ENCODE results near the gene PKP2.

Gene PKP2

DNA sequence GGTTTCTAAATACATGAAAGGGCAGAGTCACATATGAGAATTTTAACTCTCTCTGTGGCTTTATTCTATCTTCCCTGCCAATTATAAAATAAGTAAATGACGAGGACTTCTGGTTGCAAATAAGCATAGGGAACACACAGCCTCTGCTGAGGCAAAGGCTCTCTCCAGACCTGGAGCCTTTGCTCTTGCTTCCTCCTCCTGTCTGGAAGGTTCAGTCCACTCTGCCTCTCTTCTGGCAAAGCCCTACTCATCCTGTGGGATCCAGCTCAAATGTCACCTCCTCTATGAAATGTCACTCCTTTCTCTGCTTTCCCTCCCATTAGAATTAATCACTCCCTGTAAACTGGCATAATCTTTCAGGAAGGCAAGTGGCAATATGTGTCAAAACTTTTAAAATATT, 41.9 kb downstream of the PKP2 start:
- no peak for DNase-seq (ENCODE audit: low spot score)
- TF ChIP-seq, protein P1, sequence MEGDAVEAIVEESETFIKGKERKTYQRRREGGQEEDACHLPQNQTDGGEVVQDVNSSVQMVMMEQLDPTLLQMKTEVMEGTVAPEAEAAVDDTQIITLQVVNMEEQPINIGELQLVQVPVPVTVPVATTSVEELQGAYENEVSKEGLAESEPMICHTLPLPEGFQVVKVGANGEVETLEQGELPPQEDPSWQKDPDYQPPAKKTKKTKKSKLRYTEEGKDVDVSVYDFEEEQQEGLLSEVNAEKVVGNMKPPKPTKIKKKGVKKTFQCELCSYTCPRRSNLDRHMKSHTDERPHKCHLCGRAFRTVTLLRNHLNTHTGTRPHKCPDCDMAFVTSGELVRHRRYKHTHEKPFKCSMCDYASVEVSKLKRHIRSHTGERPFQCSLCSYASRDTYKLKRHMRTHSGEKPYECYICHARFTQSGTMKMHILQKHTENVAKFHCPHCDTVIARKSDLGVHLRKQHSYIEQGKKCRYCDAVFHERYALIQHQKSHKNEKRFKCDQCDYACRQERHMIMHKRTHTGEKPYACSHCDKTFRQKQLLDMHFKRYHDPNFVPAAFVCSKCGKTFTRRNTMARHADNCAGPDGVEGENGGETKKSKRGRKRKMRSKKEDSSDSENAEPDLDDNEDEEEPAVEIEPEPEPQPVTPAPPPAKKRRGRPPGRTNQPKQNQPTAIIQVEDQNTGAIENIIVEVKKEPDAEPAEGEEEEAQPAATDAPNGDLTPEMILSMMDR (IDR thresholded peaks at IDR 0.05; ENCODE audit: borderline replicate concordance, control extremely low read depth, extremely low read depth, insufficient read depth, missing control alignments), result no peak
- in situ Hi-C loops (cut with MboI; ENCODE audit: low sequenced_read_pairs, unreplicated experiment), result no loop called here

DNA sequence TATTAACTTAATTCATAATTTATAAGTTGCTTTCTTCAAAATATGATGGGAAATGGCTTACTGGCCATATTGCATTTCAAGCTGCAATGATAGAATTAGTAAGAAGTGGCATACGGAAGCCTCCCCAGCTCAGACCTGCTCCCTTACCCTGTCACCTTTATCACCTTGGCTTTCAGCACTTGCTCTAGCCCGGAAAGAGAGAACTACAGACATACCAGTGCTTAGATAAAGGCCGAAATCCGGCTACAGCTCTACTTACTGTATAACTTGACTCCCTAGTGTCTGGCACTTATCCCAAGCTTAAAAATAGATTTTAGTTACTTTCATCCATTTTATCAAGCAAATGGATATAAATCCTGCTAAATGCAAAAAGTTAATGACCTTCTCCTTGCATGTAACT, 42.5 kb downstream of the PKP2 start:
- in situ Hi-C loops (cut with MboI; ENCODE audit: low sequenced_read_pairs, unreplicated experiment), result no loop called here
- TF ChIP-seq, protein P1 (IDR thresholded peaks at IDR 0.05; ENCODE audit: borderline replicate concordance, control extremely low read depth, extremely low read depth, insufficient read depth, missing control alignments), result no peak
- no peak for DNase-seq (ENCODE audit: low spot score)

DNA sequence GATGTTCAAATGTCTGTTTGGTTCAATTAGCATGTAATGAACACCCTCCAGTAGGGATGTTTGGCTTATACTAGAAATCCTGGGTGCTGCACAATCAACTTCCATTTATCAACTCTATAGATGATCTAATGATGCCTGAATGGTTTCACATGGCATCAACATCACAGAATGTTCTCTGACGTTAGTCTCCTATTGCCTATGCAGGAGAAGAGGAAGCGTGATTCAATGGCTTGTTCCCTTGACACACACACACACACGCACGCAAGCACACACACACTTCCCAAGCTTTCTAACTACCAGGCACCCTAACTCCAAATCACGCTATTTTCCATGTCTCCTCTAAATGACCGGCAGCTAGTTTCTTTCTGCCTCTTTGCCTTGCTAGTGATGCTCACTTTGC, 49.3 kb downstream of the PKP2 start:
- in situ Hi-C loops (cut with MboI; ENCODE audit: low sequenced_read_pairs, unreplicated experiment), result no loop called here
- no peak for DNase-seq (ENCODE audit: low spot score)
- TF ChIP-seq, protein P1 (IDR thresholded peaks at IDR 0.05; ENCODE audit: borderline replicate concordance, control extremely low read depth, extremely low read depth, insufficient read depth, missing control alignments), result no peak

DNA sequence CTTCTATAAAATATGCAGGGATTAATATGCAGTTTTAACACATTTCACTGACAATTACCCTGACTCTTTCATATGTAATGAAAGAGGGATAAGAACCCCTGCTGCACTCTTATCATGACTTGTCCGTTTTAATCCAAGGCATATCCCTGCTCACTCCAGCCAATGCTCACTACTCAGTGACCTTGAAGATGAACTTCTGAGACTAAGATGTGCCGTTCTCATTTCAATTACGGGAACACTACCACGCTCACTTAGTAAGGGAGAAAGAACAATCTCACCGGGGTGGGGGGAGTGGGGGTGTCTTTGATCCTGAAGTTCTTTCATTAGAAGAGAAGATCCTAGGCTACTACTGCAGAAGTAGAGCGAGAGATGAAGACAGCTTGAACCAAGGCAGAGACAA, 50.5 kb downstream of the PKP2 start:
- TF ChIP-seq, protein P1 (IDR thresholded peaks at IDR 0.05; ENCODE audit: borderline replicate concordance, control extremely low read depth, extremely low read depth, insufficient read depth, missing control alignments), result no peak
- DNase-seq (ENCODE audit: low spot score), result no peak
- in situ Hi-C loops (cut with MboI; ENCODE audit: low sequenced_read_pairs, unreplicated experiment), result no loop called here

DNA sequence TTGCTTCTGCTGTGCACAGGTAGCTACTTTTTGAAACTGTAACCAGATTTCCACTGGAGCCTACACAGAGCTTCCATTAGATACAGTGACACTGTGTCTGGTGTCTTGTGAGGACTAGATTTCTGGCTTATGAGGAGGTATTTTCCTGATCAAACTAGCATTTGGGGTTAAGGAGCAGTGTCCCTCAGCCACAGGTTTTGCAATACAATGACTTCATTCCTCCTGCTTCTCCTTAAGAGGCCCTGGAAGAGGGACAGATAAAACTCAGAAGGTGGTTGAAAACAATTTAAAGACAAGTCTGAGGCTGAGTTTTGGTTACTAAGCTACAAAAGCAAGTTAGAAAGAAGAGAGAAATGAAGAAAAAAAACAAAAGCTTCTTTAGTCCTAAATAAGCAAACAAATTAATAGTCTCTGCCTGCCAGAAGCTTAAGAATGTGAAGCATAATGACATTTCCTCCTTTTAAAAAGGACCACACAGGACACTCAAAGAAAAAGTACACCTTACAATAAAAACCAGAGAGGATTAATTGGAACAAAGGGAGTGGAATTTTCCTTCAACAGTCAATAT, 53.0 kb downstream of the PKP2 start:
- TF ChIP-seq, protein P1 (IDR thresholded peaks at IDR 0.05; ENCODE audit: borderline replicate concordance, control extremely low read depth, extremely low read depth, insufficient read depth, missing control alignments), result no peak
- no peak for DNase-seq (ENCODE audit: low spot score)
- in situ Hi-C loops (cut with MboI; ENCODE audit: low sequenced_read_pairs, unreplicated experiment), result no loop called here

DNA sequence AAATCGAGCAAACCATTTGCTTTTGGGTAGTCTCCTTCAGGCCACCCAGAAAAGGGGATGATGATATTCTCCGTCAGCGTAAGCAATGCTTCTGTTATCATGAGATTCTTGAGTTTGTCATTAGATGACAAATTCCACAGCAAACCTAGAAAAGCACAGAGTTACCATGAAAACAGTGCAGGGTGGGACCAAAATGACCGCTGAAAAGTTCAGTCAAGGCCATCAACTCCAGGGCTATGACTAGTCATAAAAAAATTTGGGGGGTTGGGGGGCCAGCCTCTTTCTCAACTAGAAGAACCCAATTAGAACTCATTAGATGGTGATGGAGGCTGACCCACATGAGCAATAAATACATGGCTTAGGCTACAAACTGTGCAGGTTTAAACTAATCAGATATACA, 55.5 kb downstream of the PKP2 start:
- in situ Hi-C loops (cut with MboI; ENCODE audit: low sequenced_read_pairs, unreplicated experiment), result no loop called here
- TF ChIP-seq, protein P1 (IDR thresholded peaks at IDR 0.05; ENCODE audit: borderline replicate concordance, control extremely low read depth, extremely low read depth, insufficient read depth, missing control alignments), result no peak
- DNase-seq (ENCODE audit: low spot score), result no peak

DNA sequence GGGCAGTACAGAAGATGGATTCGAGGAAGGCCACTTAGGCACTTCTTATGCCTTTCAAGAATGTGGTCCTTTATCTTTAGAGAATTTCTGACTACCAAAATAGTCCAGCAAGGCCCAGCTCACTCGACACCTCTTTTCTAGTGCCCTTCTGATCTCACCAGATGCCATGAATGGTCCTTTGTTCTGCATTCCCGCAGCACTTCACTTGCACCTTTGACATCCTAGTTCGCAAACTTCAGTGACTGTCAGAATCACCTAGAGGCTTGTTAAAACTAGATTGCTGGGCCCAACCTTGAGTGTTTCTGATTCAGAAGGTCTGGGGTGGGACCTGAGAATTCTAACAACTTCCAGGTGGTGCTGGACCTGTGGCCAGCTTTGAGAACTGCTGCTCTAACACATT, 56.7 kb downstream of the PKP2 start:
- TF ChIP-seq, protein P1 (IDR thresholded peaks at IDR 0.05; ENCODE audit: borderline replicate concordance, control extremely low read depth, extremely low read depth, insufficient read depth, missing control alignments), result no peak
- in situ Hi-C loops (cut with MboI; ENCODE audit: low sequenced_read_pairs, unreplicated experiment), result no loop called here
- no peak for DNase-seq (ENCODE audit: low spot score)
